WTC11 (cell line): Measurements from ENCODE around the gene SBK3. TPM values are rescaled to one million over a fixed set of nuclear protein-coding genes. Genes with fewer than 3 reads are reported as not detected.

Source experiments
- ATAC-seq: fragments of 200-7000 bp; cut with Tn5 transposase; 2 replicates; pipeline ENCODE4 v1.10.0; 2021; ENCODE audit warnings: mild to moderate bottlenecking, moderate library complexity
- CTCF ChIA-PET: fragments of 300-600 bp; sonication (Branson Sonifier 250); formaldehyde crosslinking; loops from one replicate; lab custom pipeline; 2021; ENCODE audit warnings: antibody characterized with exemption; lab: Charles Lee
- POLR2A ChIA-PET: fragments of 350-600 bp; sonication (Branson Sonifier 250); formaldehyde crosslinking; loops from one replicate; lab custom pipeline; 2021; ENCODE audit warnings: antibody characterized with exemption; lab: Charles Lee
- DNase-seq: peaks from one replicate; pipeline ENCODE4 v3.0.0; 2021; ENCODE audit warnings: low spot score
- H3K27ac Mint-ChIP-seq: 2 replicates; pipeline ENCODE4 v1.8.0; 2021; ENCODE audit warnings: mixed read lengths
- H3K27me3 Mint-ChIP-seq: 2 replicates; pipeline ENCODE4 v1.8.0; 2021; ENCODE audit warnings: low read depth, mild to moderate bottlenecking, moderate library complexity, mixed read lengths
- H3K36me3 Mint-ChIP-seq: 2 replicates; pipeline ENCODE4 v1.8.0; 2021; ENCODE audit warnings: mixed read lengths
- H3K4me1 Mint-ChIP-seq: 2 replicates; pipeline ENCODE4 v1.8.0; 2022; ENCODE audit warnings: mixed read lengths
- H3K4me3 Mint-ChIP-seq: 2 replicates; pipeline ENCODE4 v1.8.0; 2021; ENCODE audit warnings: mild to moderate bottlenecking, moderate library complexity, mixed read lengths
- H3K9me3 Mint-ChIP-seq: 2 replicates; pipeline ENCODE4 v1.8.0; 2021; ENCODE audit warnings: mixed read lengths
- ATF6 ChIP-seq: sonication (generic); formaldehyde crosslinking; IDR thresholded peaks from 2 replicates; pipeline ENCODE4 v1.8.1; 2023; ENCODE audit warnings: mild to moderate bottlenecking, missing genetic modification reagents
- CREB1 ChIP-seq: sonication (generic); formaldehyde crosslinking; IDR thresholded peaks from 2 replicates; pipeline ENCODE4 v1.8.0; 2023; ENCODE audit warnings: mild to moderate bottlenecking, missing genetic modification reagents
- E2F5 ChIP-seq: sonication (generic); formaldehyde crosslinking; IDR thresholded peaks from 2 replicates; pipeline ENCODE4 v1.8.1; 2022; ENCODE audit warnings: mild to moderate bottlenecking, moderate library complexity, missing genetic modification reagents
- ELF4 ChIP-seq: sonication (generic); formaldehyde crosslinking; IDR thresholded peaks from 2 replicates; pipeline ENCODE4 v1.8.1; 2022; ENCODE audit warnings: low read depth, mild to moderate bottlenecking, moderate library complexity, missing genetic modification reagents
- EMX1 ChIP-seq: fragments of 250-450 bp; sonication (Bioruptor Pico); IDR thresholded peaks from 2 replicates; pipeline ENCODE4 v1.8.0; 2021; ENCODE audit warnings: mild to moderate bottlenecking
- ESRRA ChIP-seq: sonication (generic); formaldehyde crosslinking; IDR thresholded peaks from 2 replicates; pipeline ENCODE4 v1.8.1; 2022; ENCODE audit warnings: mild to moderate bottlenecking, missing genetic modification reagents, borderline replicate concordance
- FOXJ3 ChIP-seq: sonication (generic); formaldehyde crosslinking; IDR thresholded peaks from 2 replicates; pipeline ENCODE4 v1.9.0; 2021; ENCODE audit warnings: missing genetic modification reagents, mild to moderate bottlenecking, borderline replicate concordance
- FOXK1 ChIP-seq: sonication (generic); formaldehyde crosslinking; IDR thresholded peaks from 2 replicates; pipeline ENCODE4 v1.8.0; 2022; ENCODE audit warnings: mild to moderate bottlenecking, moderate library complexity, missing genetic modification reagents
- IRF1 ChIP-seq: sonication (generic); formaldehyde crosslinking; IDR thresholded peaks from 2 replicates; pipeline ENCODE4 v1.8.0; 2023; ENCODE audit warnings: missing genetic modification reagents
- IRF2 ChIP-seq: sonication (generic); formaldehyde crosslinking; IDR thresholded peaks from 2 replicates; pipeline ENCODE4 v1.8.0; 2022; ENCODE audit warnings: low read depth, missing genetic modification reagents, borderline replicate concordance
- JUN ChIP-seq: sonication (generic); formaldehyde crosslinking; IDR thresholded peaks from 2 replicates; pipeline ENCODE4 v1.8.0; 2023; ENCODE audit warnings: mild to moderate bottlenecking, missing genetic modification reagents
- MYBL2 ChIP-seq: sonication (generic); formaldehyde crosslinking; IDR thresholded peaks from 2 replicates; pipeline ENCODE4 v1.8.1; 2023; ENCODE audit warnings: mild to moderate bottlenecking, moderate library complexity, missing genetic modification reagents
- NFATC4 ChIP-seq: fragments of 250-450 bp; sonication (Bioruptor Pico); IDR thresholded peaks from 2 replicates; pipeline ENCODE4 v1.9.0; 2021; ENCODE audit warnings: mild to moderate bottlenecking
- NR2C2 ChIP-seq: sonication (generic); formaldehyde crosslinking; IDR thresholded peaks from 2 replicates; pipeline ENCODE4 v1.8.0; 2022; ENCODE audit warnings: mild to moderate bottlenecking, missing genetic modification reagents
- NR3C1 ChIP-seq: sonication (generic); formaldehyde crosslinking; conservative IDR thresholded peaks from 2 replicates; pipeline ENCODE4 v1.8.1; 2023; ENCODE audit warnings: low read depth, mild to moderate bottlenecking, missing genetic modification reagents
- ZNF121 ChIP-seq: sonication (generic); formaldehyde crosslinking; IDR thresholded peaks from 2 replicates; pipeline ENCODE4 v1.8.0; 2023; ENCODE audit warnings: missing genetic modification reagents
- ZNF138 ChIP-seq: sonication (generic); formaldehyde crosslinking; conservative IDR thresholded peaks from 2 replicates; pipeline ENCODE4 v1.8.1; 2022; ENCODE audit warnings: mild to moderate bottlenecking, moderate library complexity, missing genetic modification reagents
- ZNF281 ChIP-seq: sonication (generic); formaldehyde crosslinking; IDR thresholded peaks from 2 replicates; pipeline ENCODE4 v1.8.0; 2023; ENCODE audit warnings: mild to moderate bottlenecking, missing genetic modification reagents
- ZNF317 ChIP-seq: sonication (generic); formaldehyde crosslinking; IDR thresholded peaks from 2 replicates; pipeline ENCODE4 v1.8.1; 2023; ENCODE audit warnings: low read depth, mild to moderate bottlenecking, moderate library complexity, missing genetic modification reagents, borderline replicate concordance
- total RNA-seq: library from RNA; stranded (reverse); gene quantifications from 3 replicates; pipeline ENCODE4 v1.2.3, GENCODE V29; 2021
- TF ChIP-seq, protein P1 (sequence below): sonication (generic); formaldehyde crosslinking; IDR thresholded peaks from 2 replicates; pipeline ENCODE4 v1.8.0; 2022; ENCODE audit warnings: missing genetic modification reagents
- TF ChIP-seq, protein P2 (sequence below): fragments of 250-450 bp; sonication (Bioruptor Pico); IDR thresholded peaks from 2 replicates; pipeline ENCODE4 v1.9.0; 2021; ENCODE audit warnings: mild to moderate bottlenecking
- TF ChIP-seq, protein P3 (sequence below): fragments of 250-450 bp; sonication (Bioruptor Pico); IDR thresholded peaks from 2 replicates; pipeline ENCODE4 v2.1.2; 2022; ENCODE audit warnings: mild to moderate bottlenecking, moderate library complexity

The SBK3 gene
- total RNA-seq, 1 experiment from 2014 or later, result 0.90 TPM

GRCh38 chr19:55503502-55504251, 41.7 kb downstream of the SBK3 start (continued):
- TF ChIP-seq ZNF281 (CRISPR knock-in tag) (peak; percentile 100), EMX1 (no peak), NFATC4 (CRISPR knock-in tag) (no peak), E2F5 (peak; percentile 99), CREB1 (CRISPR knock-in tag) (peak; percentile 99), NR2C2 (CRISPR knock-in tag) (peak; percentile 83), ZNF121 (CRISPR knock-in tag) (peak; percentile 71), IRF2 (CRISPR knock-in tag) (peak; percentile 94), NR3C1 (CRISPR knock-in tag) (peak; percentile 98), FOXJ3 (CRISPR knock-in tag) (peak; percentile 96)
- TF ChIP-seq, protein P1, sequence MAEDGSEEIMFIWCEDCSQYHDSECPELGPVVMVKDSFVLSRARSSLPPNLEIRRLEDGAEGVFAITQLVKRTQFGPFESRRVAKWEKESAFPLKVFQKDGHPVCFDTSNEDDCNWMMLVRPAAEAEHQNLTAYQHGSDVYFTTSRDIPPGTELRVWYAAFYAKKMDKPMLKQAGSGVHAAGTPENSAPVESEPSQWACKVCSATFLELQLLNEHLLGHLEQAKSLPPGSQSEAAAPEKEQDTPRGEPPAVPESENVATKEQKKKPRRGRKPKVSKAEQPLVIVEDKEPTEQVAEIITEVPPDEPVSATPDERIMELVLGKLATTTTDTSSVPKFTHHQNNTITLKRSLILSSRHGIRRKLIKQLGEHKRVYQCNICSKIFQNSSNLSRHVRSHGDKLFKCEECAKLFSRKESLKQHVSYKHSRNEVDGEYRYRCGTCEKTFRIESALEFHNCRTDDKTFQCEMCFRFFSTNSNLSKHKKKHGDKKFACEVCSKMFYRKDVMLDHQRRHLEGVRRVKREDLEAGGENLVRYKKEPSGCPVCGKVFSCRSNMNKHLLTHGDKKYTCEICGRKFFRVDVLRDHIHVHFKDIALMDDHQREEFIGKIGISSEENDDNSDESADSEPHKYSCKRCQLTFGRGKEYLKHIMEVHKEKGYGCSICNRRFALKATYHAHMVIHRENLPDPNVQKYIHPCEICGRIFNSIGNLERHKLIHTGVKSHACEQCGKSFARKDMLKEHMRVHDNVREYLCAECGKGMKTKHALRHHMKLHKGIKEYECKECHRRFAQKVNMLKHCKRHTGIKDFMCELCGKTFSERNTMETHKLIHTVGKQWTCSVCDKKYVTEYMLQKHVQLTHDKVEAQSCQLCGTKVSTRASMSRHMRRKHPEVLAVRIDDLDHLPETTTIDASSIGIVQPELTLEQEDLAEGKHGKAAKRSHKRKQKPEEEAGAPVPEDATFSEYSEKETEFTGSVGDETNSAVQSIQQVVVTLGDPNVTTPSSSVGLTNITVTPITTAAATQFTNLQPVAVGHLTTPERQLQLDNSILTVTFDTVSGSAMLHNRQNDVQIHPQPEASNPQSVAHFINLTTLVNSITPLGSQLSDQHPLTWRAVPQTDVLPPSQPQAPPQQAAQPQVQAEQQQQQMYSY (CRISPR knock-in tag), result peak; percentile 79

DNA sequence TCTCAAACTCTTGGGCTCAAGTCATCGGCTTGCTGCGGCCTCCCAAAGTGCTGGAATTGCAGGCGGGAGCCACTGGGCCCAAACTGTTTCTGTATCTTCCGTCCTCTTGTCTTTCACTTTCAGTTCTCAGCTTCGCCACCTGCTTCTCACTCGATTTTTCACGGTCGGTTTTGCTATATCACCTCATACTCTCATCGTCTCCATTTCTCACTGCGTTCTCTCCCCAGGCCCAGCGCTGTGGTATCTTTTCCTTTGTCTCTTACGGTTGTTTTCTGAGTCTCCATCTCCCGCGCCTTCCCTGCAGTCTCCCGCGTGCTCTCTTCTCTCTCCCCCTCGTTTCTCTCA, 42.2 kb downstream of the SBK3 start:
- no peak overlapping the region for H3K27ac Mint-ChIP-seq
- H3K4me1 Mint-ChIP-seq, result no peaks in the 10 kb centered on the region
- DNase-seq, result no peak
- POLR2A ChIA-PET, result no interaction called here
- CTCF ChIA-PET, result interaction anchor here (0.7 to 2.9 kb wide), 20 partner anchors 15 to 362 kb away, joined by 3 to 96 read pairs (median 10); partner anchors contain the start of genes DNAAF3, FIZ1, ISOC2 and NAT14
- H3K4me3 Mint-ChIP-seq, result no peak overlapping the region
- ATAC-seq, result no peak
- H3K9me3 Mint-ChIP-seq, result peaks cover 19% of the 10 kb centered on the region
- H3K27me3 Mint-ChIP-seq, result peaks cover 88% of the 10 kb centered on the region
- peaks cover 7% of the 10 kb centered on the region for H3K36me3 Mint-ChIP-seq
- no peak for TF ChIP-seq ELF4
- TF ChIP-seq ESRRA (CRISPR knock-in tag), result no peak
- TF ChIP-seq, protein P2, sequence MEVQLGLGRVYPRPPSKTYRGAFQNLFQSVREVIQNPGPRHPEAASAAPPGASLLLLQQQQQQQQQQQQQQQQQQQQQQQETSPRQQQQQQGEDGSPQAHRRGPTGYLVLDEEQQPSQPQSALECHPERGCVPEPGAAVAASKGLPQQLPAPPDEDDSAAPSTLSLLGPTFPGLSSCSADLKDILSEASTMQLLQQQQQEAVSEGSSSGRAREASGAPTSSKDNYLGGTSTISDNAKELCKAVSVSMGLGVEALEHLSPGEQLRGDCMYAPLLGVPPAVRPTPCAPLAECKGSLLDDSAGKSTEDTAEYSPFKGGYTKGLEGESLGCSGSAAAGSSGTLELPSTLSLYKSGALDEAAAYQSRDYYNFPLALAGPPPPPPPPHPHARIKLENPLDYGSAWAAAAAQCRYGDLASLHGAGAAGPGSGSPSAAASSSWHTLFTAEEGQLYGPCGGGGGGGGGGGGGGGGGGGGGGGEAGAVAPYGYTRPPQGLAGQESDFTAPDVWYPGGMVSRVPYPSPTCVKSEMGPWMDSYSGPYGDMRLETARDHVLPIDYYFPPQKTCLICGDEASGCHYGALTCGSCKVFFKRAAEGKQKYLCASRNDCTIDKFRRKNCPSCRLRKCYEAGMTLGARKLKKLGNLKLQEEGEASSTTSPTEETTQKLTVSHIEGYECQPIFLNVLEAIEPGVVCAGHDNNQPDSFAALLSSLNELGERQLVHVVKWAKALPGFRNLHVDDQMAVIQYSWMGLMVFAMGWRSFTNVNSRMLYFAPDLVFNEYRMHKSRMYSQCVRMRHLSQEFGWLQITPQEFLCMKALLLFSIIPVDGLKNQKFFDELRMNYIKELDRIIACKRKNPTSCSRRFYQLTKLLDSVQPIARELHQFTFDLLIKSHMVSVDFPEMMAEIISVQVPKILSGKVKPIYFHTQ (CRISPR knock-in tag), result no peak
- TF ChIP-seq, protein P3, sequence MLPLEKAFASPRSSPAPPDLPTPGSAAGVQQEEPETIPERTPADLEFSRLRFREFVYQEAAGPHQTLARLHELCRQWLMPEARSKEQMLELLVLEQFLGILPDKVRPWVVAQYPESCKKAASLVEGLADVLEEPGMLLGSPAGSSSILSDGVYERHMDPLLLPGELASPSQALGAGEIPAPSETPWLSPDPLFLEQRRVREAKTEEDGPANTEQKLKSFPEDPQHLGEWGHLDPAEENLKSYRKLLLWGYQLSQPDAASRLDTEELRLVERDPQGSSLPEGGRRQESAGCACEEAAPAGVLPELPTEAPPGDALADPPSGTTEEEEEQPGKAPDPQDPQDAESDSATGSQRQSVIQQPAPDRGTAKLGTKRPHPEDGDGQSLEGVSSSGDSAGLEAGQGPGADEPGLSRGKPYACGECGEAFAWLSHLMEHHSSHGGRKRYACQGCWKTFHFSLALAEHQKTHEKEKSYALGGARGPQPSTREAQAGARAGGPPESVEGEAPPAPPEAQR (CRISPR knock-in tag), result no peak
- no peak for TF ChIP-seq JUN (CRISPR knock-in tag)
- TF ChIP-seq MYBL2, result no peak
- no peak for TF ChIP-seq FOXK1 (CRISPR knock-in tag)
- no peak for TF ChIP-seq IRF2 (CRISPR knock-in tag)
- TF ChIP-seq IRF1 (CRISPR knock-in tag), result no peak
- TF ChIP-seq ZNF317, result no peak
- no peak for TF ChIP-seq ZNF138 (CRISPR knock-in tag)
- no peak for TF ChIP-seq ATF6
